ENCODE results near the gene CABYR. TPM values are rescaled to one million over a fixed set of nuclear protein-coding genes. Genes with fewer than 3 reads are reported as not detected.

The CABYR gene
- total RNA-seq, 1 experiment from 2014 or later = 5.4 TPM

GRCh38 chr18:24208270-24209035 is 69.6 kb downstream of the CABYR start:
- peaks cover 5% of the 10 kb centered on the region for H3K79me2 ChIP-seq (ENCODE audit: low read length)
- ChIA-PET POLR2A (ENCODE audit: unreplicated experiment) (no interaction called here), CTCF (no interaction called here)
- BruUV-seq (replicated peaks) = no TSS peak
- DNase-seq (no peak), ATAC-seq (no peak)
- H4K20me1 ChIP-seq (ENCODE audit: low read length) = no peaks in the 10 kb centered on the region
- H3K4me3 ChIP-seq (ENCODE audit: low read length) = no peak overlapping the region
- no peaks in the 10 kb centered on the region for H3F3A ChIP-seq (ENCODE audit: low read length, unreplicated experiment)
- TF ChIP-seq EZH2 (IDR thresholded peaks at IDR 0.05; ENCODE audit: low read length, unreplicated experiment) (no peak), CTCF (conservative IDR thresholded peaks at IDR 0.05; ENCODE audit: low read depth, low read length) (no peak), EZH2phosphoT487 (IDR thresholded peaks at IDR 0.05; ENCODE audit: borderline replicate concordance, low read length) (no peak)
- H3K36me3 ChIP-seq (ENCODE audit: low read depth, low read length) = 0 out of 2 replicates have a peak, but pooled peaks cover 3% of the 10 kb centered on the region
- H3K27ac ChIP-seq (ENCODE audit: low read length) = no peak overlapping the region
- no peaks in the 10 kb centered on the region for H3K9me2 ChIP-seq (replicated peaks; ENCODE audit: low read length)
- no peaks in the 10 kb centered on the region for H3K27me3 ChIP-seq (ENCODE audit: low read length)
- H3K9ac ChIP-seq (ENCODE audit: low read length) = no peak overlapping the region
- intact Hi-C loops (cut with micrococcal nuclease) = no loop called here
- no peak overlapping the region for H3K4me2 ChIP-seq (ENCODE audit: low read length)
- no peaks in the 10 kb centered on the region for H3K9me3 ChIP-seq (ENCODE audit: low read length)
- peaks cover 33% of the 10 kb centered on the region for H3K4me1 ChIP-seq (ENCODE audit: insufficient read depth, low read length)
- no peak overlapping the region for H2AFZ ChIP-seq (ENCODE audit: low read length)

GRCh38 chr18:24209558-24209957 is 70.7 kb downstream of the CABYR start:
- POLR2A ChIA-PET (ENCODE audit: unreplicated experiment) = no interaction called here
- DNase-seq = peak; percentile 58
- no peak overlapping the region for H3K4me3 ChIP-seq (ENCODE audit: low read length)

More at GRCh38 chr18:24209558-24209957, 70.7 kb downstream of the CABYR start:
- H3K9me3 ChIP-seq (ENCODE audit: low read length) = no peaks in the 10 kb centered on the region
- H3F3A ChIP-seq (ENCODE audit: low read length, unreplicated experiment) = peaks cover 4% of the 10 kb centered on the region
- CTCF ChIA-PET = no interaction called here
- H3K4me1 ChIP-seq (ENCODE audit: insufficient read depth, low read length) = peaks cover 44% of the 10 kb centered on the region
- BruUV-seq (replicated peaks) = no TSS peak
- H3K79me2 ChIP-seq (ENCODE audit: low read length) = peaks cover 13% of the 10 kb centered on the region
- H3K27me3 ChIP-seq (ENCODE audit: low read length) = no peaks in the 10 kb centered on the region
- 0 out of 2 replicates have a peak, but pooled peaks cover 3% of the 10 kb centered on the region for H3K36me3 ChIP-seq (ENCODE audit: low read depth, low read length)
- intact Hi-C loops (cut with micrococcal nuclease) = no loop called here
- H3K9me2 ChIP-seq (replicated peaks; ENCODE audit: low read length) = no peaks in the 10 kb centered on the region
- no peak overlapping the region for H3K9ac ChIP-seq (ENCODE audit: low read length)
- peak overlapping the region; percentile 23; the same call in 1 of the 2 replicates for H3K4me2 ChIP-seq (ENCODE audit: low read length)
- peak; percentile 37 for ATAC-seq
- TF ChIP-seq CTCF (conservative IDR thresholded peaks at IDR 0.05; ENCODE audit: low read depth, low read length) (no peak), EZH2phosphoT487 (IDR thresholded peaks at IDR 0.05; ENCODE audit: borderline replicate concordance, low read length) (no peak), EZH2 (IDR thresholded peaks at IDR 0.05; ENCODE audit: low read length, unreplicated experiment) (no peak)
- H2AFZ ChIP-seq (ENCODE audit: low read length) = no peak overlapping the region
- peak overlapping the region; percentile 40; the same call in 1 of the 2 replicates for H3K27ac ChIP-seq (ENCODE audit: low read length)
- no peaks in the 10 kb centered on the region for H4K20me1 ChIP-seq (ENCODE audit: low read length)

Other genes with a start within 250 kb of the CABYR start
- gene TTC39C, start 124.3 kb upstream of the CABYR start, total RNA-seq (2014; rRNA removed) = 24.7 and 26.3 TPM in 2 replicates

All from PC-3 (cell line).